Colonic mucosa (tissue), 4 donors: Measurements from ENCODE around the gene VEZT. TPM values are rescaled to one million over a fixed set of nuclear protein-coding genes. Genes with fewer than 3 reads are reported as not detected.

Experiments used
- DNase-seq: peaks from one replicate; pipeline ENCODE4 v3.0.0-alpha.2; 2020
- H3K27ac ChIP-seq: fragments of 200-600 bp; one replicate; pipeline ENCODE4 v1.8.0; 2021
- H3K27me3 ChIP-seq: fragments of 200-600 bp; one replicate; pipeline ENCODE4 v1.8.0; 2021
- H3K36me3 ChIP-seq: fragments of 200-600 bp; one replicate; pipeline ENCODE4 v1.8.0; 2021
- H3K4me1 ChIP-seq: fragments of 200-600 bp; one replicate; pipeline ENCODE4 v1.8.0; 2021; ENCODE audit warnings: mild to moderate bottlenecking
- H3K4me3 ChIP-seq: fragments of 200-600 bp; one replicate; pipeline ENCODE4 v1.8.0; 2021
- H3K9ac ChIP-seq, 2 donors: one replicate each; pipeline ENCODE4 v1.7.0; 2013; ENCODE audit warnings: control low read depth in 2 of 2, low read depth in 2 of 2, low read length in 2 of 2
- H3K9me3 ChIP-seq: fragments of 200-600 bp; one replicate; pipeline ENCODE4 v1.8.0; 2021
- CTCF ChIP-seq: fragments of 200-600 bp; IDR thresholded peaks from one replicate; pipeline ENCODE4 v1.8.0; 2022; ENCODE audit warnings: antibody characterized with exemption, mild to moderate bottlenecking
- intact Hi-C: fragments of 100-400 bp; cut with DNase I; formaldehyde crosslinking; loops from one replicate; pipeline ENCODE4 v1.14.1; 2022
- total RNA-seq, 2 donors: library from RNA; stranded (reverse); fragmentation: NEBNext Ultra II Directional in 1 of 2; extraction: Animal tissue kit (Norgen Biotek cat#: 25700) in 1 of 2; gene quantifications; one replicate each; pipeline ENCODE4 v1.2.1, GENCODE V29; 2021
- donor health status: healthy.
- donor health status: DM: no; HTN: no; CAD: no.
- donor health status: DM: no; HTN: no; CAD: no.

VEZT gene
- total RNA-seq, 2 donors from 2014 or later, result 36.4 to 62.2 TPM

GRCh38 chr12:95248604-95249360, 31.2 kb downstream of the VEZT start:
- Histone ChIP-seq H3K9me3 (no peaks in the 10 kb centered on the region), H3K4me3 (no peak overlapping the region), H3K27ac (no peak overlapping the region), H3K9ac (no peak overlapping the region), H3K27me3 (no peaks in the 10 kb centered on the region), H3K4me1 (peaks cover 4% of the 10 kb centered on the region), H3K36me3 (no peaks in the 10 kb centered on the region)
- intact Hi-C loops, result no loop called here
- no peak for TF ChIP-seq CTCF
- no peak for DNase-seq

GRCh38 chr12:95253386-95253785, 35.8 kb downstream of the VEZT start:
- no peaks in the 10 kb centered on the region for H3K36me3 ChIP-seq
- H3K9ac ChIP-seq, result no peak overlapping the region
- no peaks in the 10 kb centered on the region for H3K9me3 ChIP-seq
- no peak overlapping the region for H3K27ac ChIP-seq
- no peak for DNase-seq
- no peaks in the 10 kb centered on the region for H3K27me3 ChIP-seq
- intact Hi-C loops, result no loop called here
- H3K4me1 ChIP-seq, result peaks cover 2% of the 10 kb centered on the region
- H3K4me3 ChIP-seq, result no peak overlapping the region
- no peak for TF ChIP-seq CTCF

- no peak for DNase-seq
Measured at GRCh38 chr12:95257541-95257940, 39.9 kb downstream of the VEZT start.

GRCh38 chr12:95258151-95258550, 40.5 kb downstream of the VEZT start:
- H3K9me3 ChIP-seq, result no peaks in the 10 kb centered on the region
- H3K9ac ChIP-seq, result no peak overlapping the region
- H3K27me3 ChIP-seq, result no peaks in the 10 kb centered on the region
- TF ChIP-seq CTCF, result no peak
- no peaks in the 10 kb centered on the region for H3K4me1 ChIP-seq
- H3K27ac ChIP-seq, result no peak overlapping the region
- H3K4me3 ChIP-seq, result no peak overlapping the region
- no peaks in the 10 kb centered on the region for H3K36me3 ChIP-seq
- intact Hi-C loops, result no loop called here
- DNase-seq, result no peak

More at GRCh38 chr12:95257541-95257940, 39.9 kb downstream of the VEZT start:
- Histone ChIP-seq H3K27ac (no peak overlapping the region), H3K4me1 (no peaks in the 10 kb centered on the region), H3K4me3 (no peak overlapping the region), H3K9ac (no peak overlapping the region), H3K9me3 (no peaks in the 10 kb centered on the region), H3K36me3 (no peaks in the 10 kb centered on the region), H3K27me3 (no peaks in the 10 kb centered on the region)
- TF ChIP-seq CTCF, result no peak
- intact Hi-C loops, result no loop called here

- Histone ChIP-seq H3K4me1 (no peaks in the 10 kb centered on the region), H3K4me3 (no peak overlapping the region), H3K27me3 (no peaks in the 10 kb centered on the region), H3K9ac (no peak overlapping the region), H3K27ac (no peak overlapping the region), H3K9me3 (no peaks in the 10 kb centered on the region), H3K36me3 (no peaks in the 10 kb centered on the region)
- no peak for TF ChIP-seq CTCF
- no peak for DNase-seq
- intact Hi-C loops, result no loop called here
Measured at GRCh38 chr12:95258803-95259202, 41.2 kb downstream of the VEZT start.
